Ammon's horn (tissue), 1 donor: ENCODE data around the gene ASPN.
A peak's percentile ranks its signal among the peaks of the same experiment; 100 is the strongest.

ENCODE experiments used
- DNase-seq: peaks from one replicate; pipeline ENCODE4 v3.0.0-alpha.2; 2016; ENCODE audit warnings: low spot score

ASPN gene

DNA sequence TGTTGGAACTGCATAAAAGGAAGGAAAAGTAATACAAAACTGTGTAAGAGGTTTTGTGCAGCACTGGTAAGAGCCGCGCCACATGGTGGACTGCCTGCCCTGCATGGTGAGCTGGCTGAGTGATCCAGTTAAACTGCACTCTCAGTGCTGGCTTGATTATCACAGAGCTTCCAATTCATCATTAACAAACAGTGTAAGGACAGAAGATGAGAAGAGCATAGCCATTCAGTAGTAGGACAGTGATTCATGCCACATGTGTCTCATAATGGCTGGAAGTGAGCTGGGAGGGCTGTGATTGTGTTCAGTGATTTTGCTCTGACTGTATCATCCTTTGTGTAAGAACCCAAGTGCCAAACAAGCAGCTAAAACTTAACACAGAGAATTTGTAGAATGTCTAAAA is 14.1 kb downstream of the ASPN start:
- peak; percentile 51 for DNase-seq

- no peak for DNase-seq
Measured at GRCh38 chr9:92467511-92467910, 14.8 kb downstream of the ASPN start.

GRCh38 chr9:92467041-92467440 is 15.3 kb downstream of the ASPN start:
- no peak for DNase-seq

DNA sequence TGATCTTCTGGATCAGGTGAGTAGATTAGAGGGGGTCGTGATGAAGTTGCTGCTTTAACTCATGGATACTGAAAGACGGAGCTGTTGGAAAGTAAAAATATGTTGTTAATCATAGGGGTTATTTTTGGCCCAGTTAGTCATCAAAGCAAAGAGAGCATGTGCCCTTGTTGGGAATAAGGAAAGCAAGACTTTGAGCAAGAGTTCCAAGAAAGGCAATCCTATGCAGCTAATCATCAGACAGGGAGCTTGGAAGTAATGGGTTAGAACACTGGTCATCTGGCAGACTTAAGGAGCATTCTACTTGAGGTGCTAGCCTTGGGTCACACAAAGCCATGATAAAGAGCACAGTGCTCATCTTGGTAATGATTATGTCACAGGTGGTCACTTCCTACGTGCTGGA is 18.3 kb downstream of the ASPN start:
- DNase-seq = no peak

- no peak for DNase-seq
Measured at GRCh38 chr9:92463387-92463786, 18.9 kb downstream of the ASPN start.

GRCh38 chr9:92457576-92457975 is 24.7 kb downstream of the ASPN start:
- DNase-seq = no peak

DNA sequence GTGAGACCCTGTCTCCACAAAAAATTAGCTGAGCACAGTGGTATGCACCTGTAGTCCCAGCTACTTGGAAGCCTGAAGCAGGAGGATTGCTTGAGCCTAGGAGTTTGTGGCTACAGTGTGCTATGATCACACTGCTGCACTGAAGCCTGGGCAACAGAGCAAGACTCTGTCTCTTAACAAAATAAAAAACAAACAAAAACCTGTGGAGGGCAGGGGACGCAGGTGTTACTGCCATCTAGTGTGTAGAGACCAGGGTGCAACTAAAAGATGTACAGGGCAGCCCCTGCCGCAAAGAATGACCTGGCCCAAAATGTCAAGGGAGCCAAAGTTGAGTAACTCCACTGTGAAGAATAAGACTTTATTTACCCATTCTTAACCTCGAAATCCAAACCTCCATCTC is 27.1 kb downstream of the ASPN start:
- no peak for DNase-seq

GRCh38 chr9:92446536-92446935 is 35.8 kb downstream of the ASPN start:
- no peak for DNase-seq

GRCh38 chr9:92444841-92445240 is 37.5 kb downstream of the ASPN start:
- DNase-seq = no peak

GRCh38 chr9:92440751-92441046 is 41.6 kb downstream of the ASPN start:
- DNase-seq = no peak

- DNase-seq = no peak
Measured at GRCh38 chr9:92439921-92440750, 42.2 kb downstream of the ASPN start.

GRCh38 chr9:92438900-92439526 is 43.3 kb downstream of the ASPN start:
- no peak for DNase-seq

DNA sequence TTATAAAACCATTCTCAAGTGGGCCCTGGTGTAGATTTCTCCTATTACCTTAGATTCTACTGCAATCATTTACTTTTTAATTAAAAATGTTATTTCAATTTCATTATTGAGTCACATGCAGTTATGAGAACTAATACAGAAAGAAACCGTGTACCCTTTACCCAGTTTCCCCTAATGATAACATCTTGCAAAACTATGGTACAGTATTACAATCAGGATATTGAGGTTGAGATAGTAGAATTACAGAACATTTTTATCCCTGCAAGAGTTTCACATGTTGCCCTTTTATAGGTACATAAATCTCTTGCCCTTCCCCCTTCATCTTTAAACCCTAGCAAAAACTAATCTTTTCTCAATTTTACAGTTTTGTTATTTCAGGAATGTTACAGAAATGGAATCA is 47.0 kb downstream of the ASPN start:
- no peak for DNase-seq

DNA sequence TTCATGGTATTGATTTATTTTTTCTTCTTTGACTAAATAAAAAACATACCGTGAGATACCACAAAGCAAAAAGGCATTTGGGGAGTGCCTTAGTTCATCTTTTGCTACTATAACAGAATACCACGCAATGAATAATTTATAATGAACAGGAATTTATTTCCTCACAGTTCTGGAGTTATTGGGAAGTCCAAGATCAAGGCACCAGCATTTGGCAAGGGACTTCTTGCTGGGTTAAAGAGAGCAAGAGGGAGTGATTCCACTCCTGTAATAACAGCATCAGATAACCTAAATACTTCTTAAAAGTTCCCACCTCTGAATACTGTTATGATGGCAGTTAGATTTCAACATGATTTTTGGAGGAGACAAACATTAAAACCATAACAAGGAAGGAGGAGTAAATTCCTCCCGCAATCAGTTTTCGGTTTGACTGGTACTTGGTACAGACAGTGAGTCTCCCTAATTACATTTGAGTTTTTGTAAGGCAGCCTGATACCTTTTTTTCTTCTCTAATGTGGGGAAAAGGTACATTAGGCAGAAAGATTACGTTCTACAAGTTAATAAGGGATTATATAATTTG is 49.2 kb downstream of the ASPN start:
- no peak for DNase-seq

DNA sequence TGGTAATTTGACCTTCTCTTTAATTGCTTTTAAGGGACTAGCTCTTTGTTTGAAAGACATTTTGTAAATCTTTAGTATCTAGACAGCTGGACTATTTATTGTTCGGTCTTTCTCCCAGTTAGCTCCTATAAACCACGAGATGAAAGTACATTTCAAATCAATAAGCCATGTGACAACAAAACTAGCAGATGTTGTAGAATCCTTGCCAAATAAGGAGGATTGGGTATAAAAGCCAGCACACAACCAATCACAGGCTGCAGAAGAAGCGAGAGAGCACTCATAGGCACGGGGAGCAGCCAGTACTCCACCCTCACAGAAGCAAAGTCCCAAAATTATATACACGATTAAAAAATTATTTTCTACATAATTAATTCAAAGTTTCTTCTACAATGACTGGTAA is 50.0 kb downstream of the ASPN start:
- DNase-seq = peak; percentile 12

- DNase-seq = no peak
Measured at GRCh38 chr9:92429836-92430235, 52.5 kb downstream of the ASPN start.

DNA sequence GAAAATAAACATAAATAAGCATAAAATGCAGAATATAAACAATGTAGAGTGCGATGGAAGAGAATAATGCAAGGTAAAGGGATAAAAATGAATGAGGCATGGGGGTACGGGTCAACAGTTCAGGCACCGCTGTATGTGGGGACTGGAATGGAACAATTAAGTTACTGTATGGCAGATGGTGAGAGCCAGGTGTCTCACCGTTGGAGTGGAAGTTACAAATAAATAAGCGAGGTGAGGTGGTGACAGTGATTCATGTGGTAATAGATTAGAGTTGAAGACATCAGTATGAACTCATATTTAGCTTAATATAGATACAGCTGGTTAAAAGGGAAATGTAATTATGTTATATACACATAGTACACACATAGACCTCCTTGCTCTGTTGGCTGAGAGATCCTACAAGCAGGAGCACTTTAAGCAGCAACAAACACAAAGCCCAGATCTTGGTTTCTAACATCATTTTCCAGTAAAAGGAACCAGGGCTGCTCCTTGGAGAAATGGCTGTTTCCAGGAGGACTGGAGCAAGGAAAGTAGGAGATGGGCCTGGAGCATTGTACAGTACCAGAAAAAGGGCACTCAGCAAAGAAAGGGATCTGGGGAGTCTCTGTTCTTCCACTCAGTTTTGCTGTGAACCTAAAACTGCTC is 55.7 kb downstream of the ASPN start:
- DNase-seq = no peak

DNA sequence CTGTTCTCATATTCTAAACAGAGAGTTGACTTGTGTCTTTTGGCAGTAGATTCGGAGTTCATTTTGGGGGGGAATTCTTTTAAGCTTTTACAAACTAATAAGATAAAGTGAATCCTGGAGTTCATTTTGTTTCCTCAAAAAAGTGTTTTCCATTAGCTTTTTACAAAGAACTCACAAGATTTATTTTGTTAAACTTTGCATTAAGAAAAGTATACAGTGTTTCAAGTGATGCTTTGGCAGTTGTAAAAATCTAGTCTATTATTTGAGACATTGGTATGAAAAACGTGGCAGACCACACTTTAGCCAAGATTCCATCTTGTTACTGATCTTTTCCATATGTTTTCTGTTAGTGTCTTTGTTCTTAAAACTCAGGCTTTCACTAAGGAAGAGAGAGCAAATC is 56.8 kb downstream of the ASPN start:
- no peak for DNase-seq

- no peak for DNase-seq
Measured at GRCh38 chr9:92424340-92424739, 58.0 kb downstream of the ASPN start, which contains the start of gene OMD. OMD (minus strand) TSS chr9:92424471; CDS start chr9:92417558, 6,913 bp downstream.

DNA sequence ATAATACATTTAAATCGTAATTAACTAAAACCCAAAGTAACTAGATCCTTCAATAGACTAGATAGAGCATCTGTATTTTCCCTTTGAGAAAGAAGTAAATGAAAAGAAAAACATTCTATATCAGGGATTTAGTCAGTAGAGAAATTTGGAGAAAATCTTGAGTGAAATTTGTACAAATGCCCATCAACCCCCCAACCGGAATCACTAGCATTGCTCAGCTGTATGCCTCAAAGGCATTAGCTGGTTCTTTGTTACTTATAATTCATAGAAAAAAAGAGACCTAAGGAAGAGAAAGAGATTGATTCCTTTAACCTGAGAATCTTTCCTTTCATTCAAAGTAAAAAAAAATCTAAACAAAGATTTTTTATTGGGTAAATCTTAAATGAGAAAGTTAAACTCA is 58.7 kb downstream of the ASPN start:
- DNase-seq = no peak

DNA sequence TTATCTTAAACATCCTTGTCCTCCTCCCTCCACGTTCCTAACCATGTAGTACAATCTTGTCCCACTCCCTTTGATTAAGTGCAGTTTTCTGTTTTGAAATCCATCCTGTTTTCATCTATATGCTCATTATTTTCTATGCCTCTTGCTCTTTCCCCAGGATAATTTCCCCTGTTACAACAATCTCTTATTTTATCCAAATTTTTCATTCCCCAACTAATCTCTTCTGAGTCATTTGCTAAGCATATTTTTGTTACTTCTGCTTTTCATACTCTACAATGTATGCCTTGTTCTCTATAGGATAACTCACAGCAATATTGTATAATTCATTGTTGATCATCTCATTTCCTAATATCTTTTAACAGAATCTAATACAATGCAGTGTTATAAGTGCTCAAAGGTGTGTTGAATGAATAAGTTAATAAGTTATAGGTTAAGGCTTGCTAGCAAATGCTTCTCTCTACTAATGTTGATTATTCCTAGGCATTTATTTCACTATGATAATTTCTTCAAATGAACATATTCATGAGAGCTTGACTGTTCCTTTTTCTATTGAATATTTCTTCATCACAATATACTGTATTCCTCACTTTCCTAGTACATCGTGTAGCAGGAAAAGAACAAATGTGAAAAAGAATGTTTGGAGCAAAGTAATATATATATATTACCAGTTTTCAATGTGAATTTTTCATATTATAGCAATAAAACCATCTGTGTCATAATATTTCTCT is 59.5 kb downstream of the ASPN start:
- DNase-seq = no peak

- no peak for DNase-seq
Measured at GRCh38 chr9:92414566-92414965, 67.7 kb downstream of the ASPN start.
